K562 (cell line): ENCODE results near the gene FMN2. TPM values are rescaled to one million over a fixed set of nuclear protein-coding genes. Genes with fewer than 3 reads are reported as not detected.

ENCODE experiments used
- ATAC-seq: fragments of 200-7000 bp; cut with Tn5 transposase; 3 replicates; pipeline ENCODE4 v1.9.1; 2020; ENCODE audit warnings: moderate library complexity
- BruUV-seq: library from RNA; stranded (reverse); fragments of 400-500 nt; replicated peaks from 2 replicates; lab custom pipeline; 2021; lab: Mats Ljungman, UMichigan
- CTCF ChIA-PET: fragments of 300-600 bp; formaldehyde crosslinking; extraction: SDS; loops from one replicate; lab custom pipeline; 2021; ENCODE audit warnings: low intra/inter-chr PET ratio; lab: Yijun Ruan, JAX
- POLR2A ChIA-PET: fragments of 300-600, 350-650 bp; sonication (Branson Sonifier 250); formaldehyde crosslinking; extraction: SDS; loops from one replicate; lab custom pipeline; 2021; ENCODE audit warnings: antibody characterized with exemption, inconsistent platforms; lab: Yijun Ruan, JAX
- DNase-seq, 4 experiments: peaks; one replicate each; pipeline versions ENCODE4 v3.0.0 to v3.0.0-alpha.2; 2011 to 2018; ENCODE audit warnings: low spot score in 3 of 4, mixed read lengths in 3 of 4; ENCODE audit errors: extremely low read depth in 1 of 4
- FAIRE-seq: peaks from 2 replicates; lab custom pipeline; 2011; peaks lifted over from hg19 to GRCh38; lab: Jason Lieb, UNC
- H2AFZ ChIP-seq: 2 replicates; pipeline ENCODE4 v1.6.0; 2011; ENCODE audit warnings: low read depth, low read length, control low read depth, inconsistent platforms
- H3K27ac ChIP-seq: fragments of 200-600 bp; 3 replicates; pipeline ENCODE4 v1.8.0; 2011; ENCODE audit warnings: low read depth, mild to moderate bottlenecking, control low read depth, inconsistent platforms, low read length, moderate library complexity, mixed read lengths; ENCODE audit errors: extremely low read depth
- H3K27me3 ChIP-seq, 2 experiments: fragments of 300-600 bp in 1 of 2; 2 replicates in 1 of 2; 3 replicates in 1 of 2; pipeline versions ENCODE4 v1.6.0 to v1.8.0; 2011; ENCODE audit warnings: inconsistent platforms in 2 of 2, low read length in 2 of 2, mild to moderate bottlenecking in 1 of 2, mixed read lengths in 1 of 2, moderate library complexity in 1 of 2; ENCODE audit not compliant: control insufficient read depth in 2 of 2, insufficient read depth in 2 of 2
- H3K36me3 ChIP-seq: fragments of 300-600 bp; 3 replicates; pipeline ENCODE4 v1.8.0; 2011; ENCODE audit warnings: mild to moderate bottlenecking, low read length, inconsistent platforms; ENCODE audit not compliant: control insufficient read depth, insufficient read depth
- H3K4me1 ChIP-seq, 2 experiments: fragments of 200-600 bp in 1 of 2; replicated peaks in 1 of 2; 2 replicates in 1 of 2; 3 replicates in 1 of 2; pipeline versions ENCODE4 v1.5.1 to v1.8.0; 2011; ENCODE audit warnings: inconsistent platforms in 2 of 2, low read length in 2 of 2, mild to moderate bottlenecking in 1 of 2, mixed read lengths in 1 of 2, moderate library complexity in 1 of 2; ENCODE audit not compliant: control insufficient read depth in 2 of 2, insufficient read depth in 2 of 2
- H3K4me2 ChIP-seq: 2 replicates; pipeline ENCODE4 v1.6.1; 2011; ENCODE audit warnings: low read length, control low read depth, inconsistent platforms, mixed read lengths; ENCODE audit not compliant: insufficient read depth
- H3K4me3 ChIP-seq: fragments of 200-600 bp; sonication (generic), shearing (Covaris generic); 2 replicates; pipeline ENCODE4 v1.5.1; 2016; ENCODE audit warnings: control low read depth, inconsistent platforms
- H3K79me2 ChIP-seq: fragments of 200-600 bp; 3 replicates; pipeline ENCODE4 v1.8.0; 2011; ENCODE audit warnings: low read length, inconsistent platforms; ENCODE audit not compliant: control insufficient read depth, insufficient read depth
- H3K9ac ChIP-seq, 2 experiments: 2 replicates each; pipeline versions ENCODE4 v1.6.0 to v1.6.1; 2011; ENCODE audit warnings: low read depth in 2 of 2, low read length in 2 of 2, control low read depth in 1 of 2, inconsistent platforms in 1 of 2, mild to moderate bottlenecking in 1 of 2, mixed read lengths in 1 of 2; ENCODE audit not compliant: insufficient read depth in 1 of 2
- H3K9me1 ChIP-seq: one replicate; pipeline ENCODE4 v1.6.0; 2011; ENCODE audit warnings: inconsistent platforms, mild to moderate bottlenecking, low read length, moderate library complexity; ENCODE audit not compliant: control insufficient read depth, insufficient read depth
- H3K9me3 ChIP-seq: replicated peaks from 2 replicates; pipeline ENCODE4 v1.5.1; 2011; ENCODE audit warnings: low read depth, low read length, inconsistent platforms; ENCODE audit not compliant: control insufficient read depth, insufficient read depth
- H4K20me1 ChIP-seq: replicated peaks from 2 replicates; pipeline ENCODE4 v1.6.1; 2011; ENCODE audit warnings: low read length, inconsistent platforms, mixed read lengths; ENCODE audit not compliant: control insufficient read depth, insufficient read depth
- ARNT ChIP-seq, 2 experiments: fragments of 450-650 bp; IDR thresholded peaks; 2 replicates each; pipeline ENCODE4 v1.6.1; 2016; ENCODE audit warnings: mild to moderate bottlenecking in 1 of 2
- DPF2 ChIP-seq: fragments of 450-650 bp; IDR thresholded peaks from 2 replicates; pipeline ENCODE4 v1.6.1; 2016
- MNT ChIP-seq, 2 experiments: fragments of 450-650 bp; conservative IDR thresholded peaks; 2 replicates each; pipeline ENCODE4 v1.6.1; 2017; ENCODE audit warnings: mild to moderate bottlenecking in 2 of 2, moderate library complexity in 2 of 2
- NFXL1 ChIP-seq: fragments of 450-650 bp; formaldehyde crosslinking; IDR thresholded peaks from 2 replicates; pipeline ENCODE4 v1.4.0; 2021; ENCODE audit warnings: mild to moderate bottlenecking
- PHB2 ChIP-seq: fragments of 450-650 bp; IDR thresholded peaks from 2 replicates; pipeline ENCODE4 v1.6.1; 2017; ENCODE audit warnings: low read depth
- POLR2AphosphoS5 ChIP-seq: IDR thresholded peaks from 2 replicates; pipeline ENCODE4 v1.6.1; 2011; ENCODE audit warnings: mild to moderate bottlenecking, low read depth, low read length, moderate library complexity; ENCODE audit not compliant: control insufficient read depth, insufficient read depth
- PURB ChIP-seq: sonication (generic); formaldehyde crosslinking; IDR thresholded peaks from 2 replicates; pipeline ENCODE4 v1.9.0; 2021; ENCODE audit warnings: low read depth, mild to moderate bottlenecking, missing genetic modification reagents
- SRSF9 ChIP-seq: fragments of 200-400 bp; formaldehyde crosslinking; IDR thresholded peaks from 2 replicates; pipeline ENCODE4 v1.6.1; 2017; ENCODE audit warnings: low read depth, low read length, borderline replicate concordance
- ZFP1 ChIP-seq: fragments of 450-650 bp; formaldehyde crosslinking; IDR thresholded peaks from 2 replicates; pipeline ENCODE4 v1.4.0; 2020; ENCODE audit warnings: mild to moderate bottlenecking, mixed read lengths
- ZNF165 ChIP-seq: fragments of 250-450 bp; sonication (Bioruptor Pico); IDR thresholded peaks from 2 replicates; pipeline ENCODE4 v1.4.0; 2020; ENCODE audit warnings: borderline replicate concordance
- ZNF174 ChIP-seq: fragments of 250-450 bp; sonication (Bioruptor Pico); IDR thresholded peaks from 2 replicates; pipeline ENCODE4 v1.4.0; 2020; ENCODE audit warnings: mild to moderate bottlenecking
- WGBS: fragments of 100-300 bp; shearing (Covaris generic); methylation state at CpG from one replicate; pipeline ENCODE4 v1.1.6; 2016; ENCODE audit warnings: low coverage, mixed read lengths; ENCODE audit not compliant: insufficient coverage; ENCODE audit errors: missing lambda C conversion rate; 5-methylcytosine and 5-hydroxymethylcytosine counted together
- in situ Hi-C: fragments of 300-500 bp; cut with MboI; formaldehyde crosslinking; loops from 4 replicates; pipeline ENCODE4 v1.15.0; 2018; ENCODE audit warnings: inconsistent platforms, mixed read lengths
- intact Hi-C: fragments of 100-400 bp; cut with micrococcal nuclease; formaldehyde crosslinking; loops from 2 replicates; pipeline ENCODE4 v1.14.2; 2022
- polyA plus RNA-seq, 8 experiments: library from polyadenylated mRNA; depleted of rRNA in 4 of 8; stranded (reverse) in 5 of 8; unstranded in 3 of 8; fragments of >200 nt; fragmentation: Nextera tagmentation in 2 of 8; fragmentation: Illumina TruSeq in 1 of 8; extraction: Ambion mirVana in 2 of 8; extraction: Trizol in 1 of 8; gene quantifications; 2 replicates each; pipeline versions ENCODE4 v1.2.1 to v1.2.3, GENCODE V29; 2011 to 2014; ENCODE audit warnings: inconsistent platforms in 1 of 8, missing spikeins in 1 of 8
- total RNA-seq, 7 experiments: library from RNA; depleted of rRNA in 6 of 7; stranded (reverse); fragments of >200 nt in 6 of 7; fragmentation: Illumina TruSeq in 2 of 7; extraction: Trizol in 2 of 7; gene quantifications; 2 replicates each; pipeline versions ENCODE4 v1.2.1 to v1.2.3, GENCODE V29; 2011 to 2021; ENCODE audit warnings: low replicate concordance in 1 of 7
- TF ChIP-seq, protein P1 (sequence below): fragments of 250-450 bp; sonication (Bioruptor Pico); IDR thresholded peaks from 2 replicates; pipeline ENCODE4 v1.5.0; 2021

FMN2 gene
- total and polyA plus RNA-seq, 9 of the 15 experiments (the other 6 are each of a cell fraction or from before 2014, with no cell fraction given) = 0.15 to 0.45 (median 0.16) TPM; not detected in 3

DNA sequence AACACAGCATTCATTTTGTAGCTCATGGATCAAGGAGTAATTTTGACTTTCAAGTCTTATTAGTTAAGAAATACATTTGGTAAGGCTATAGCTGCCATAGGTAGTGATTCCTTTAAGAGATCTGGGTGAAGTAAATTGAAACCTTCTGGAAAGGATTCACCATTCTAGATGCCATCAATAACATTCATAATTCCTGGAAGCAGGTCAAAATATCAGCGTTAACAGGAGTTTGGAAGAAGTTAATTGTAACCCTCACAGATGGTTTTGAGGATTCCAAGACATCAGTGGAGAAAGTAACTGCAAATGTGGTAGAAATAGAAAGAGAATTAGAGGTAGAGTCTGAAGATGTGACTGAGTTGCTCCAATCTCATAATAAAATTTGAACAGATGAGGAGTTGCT lies 303.7 kb downstream of the FMN2 start:
- POLR2A ChIA-PET = no interaction called here
- TF ChIP-seq, protein P1, sequence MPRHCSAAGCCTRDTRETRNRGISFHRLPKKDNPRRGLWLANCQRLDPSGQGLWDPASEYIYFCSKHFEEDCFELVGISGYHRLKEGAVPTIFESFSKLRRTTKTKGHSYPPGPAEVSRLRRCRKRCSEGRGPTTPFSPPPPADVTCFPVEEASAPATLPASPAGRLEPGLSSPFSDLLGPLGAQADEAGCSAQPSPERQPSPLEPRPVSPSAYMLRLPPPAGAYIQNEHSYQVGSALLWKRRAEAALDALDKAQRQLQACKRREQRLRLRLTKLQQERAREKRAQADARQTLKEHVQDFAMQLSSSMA = no peak
- no peak for TF ChIP-seq ZNF165 (CRISPR knock-in tag)
- TF ChIP-seq ARNT (IDR thresholded peaks at IDR 0.05) = no peak
- no peak for TF ChIP-seq PHB2
- no peak for TF ChIP-seq ZNF174
- no peak for TF ChIP-seq ZFP1 (CRISPR knock-in tag)
- TF ChIP-seq SRSF9 = no peak
- no peak for TF ChIP-seq MNT (conservative IDR thresholded peaks at IDR 0.05)
- no peak for TF ChIP-seq NFXL1 (CRISPR knock-in tag)
- no peak for TF ChIP-seq PURB
- no peak for TF ChIP-seq DPF2
- TF ChIP-seq POLR2AphosphoS5 = no peak
- Histone ChIP-seq H3K4me3 (no peak overlapping the region), H3K9ac (no peak overlapping the region), H3K4me2 (no peak overlapping the region), H3K9me1 (no peaks in the 10 kb centered on the region), H2AFZ (no peak overlapping the region), H4K20me1 (no peaks in the 10 kb centered on the region), H3K27ac (no peak overlapping the region), H3K9me3 (no peaks in the 10 kb centered on the region), H3K27me3 (no peaks in the 10 kb centered on the region), H3K36me3 (no peaks in the 10 kb centered on the region), H3K4me1 (no peaks in the 10 kb centered on the region), H3K79me2 (no peaks in the 10 kb centered on the region)
- FAIRE-seq (no peak), DNase-seq (no peak), ATAC-seq (no peak)
- intact Hi-C loops (no loop called here), in situ Hi-C loops (no loop called here)
- no TSS peak for BruUV-seq
- WGBS = 0% methylated on average over 1 of the region's 1 CpG
- CTCF ChIA-PET = no interaction called here
